Parathyroid adenoma (tissue), 2 donors: ENCODE measurements around the gene RAI14.
"Not testable (repeated sequence)": the region's sequence is repeated elsewhere in the genome, so short reads cannot be mapped to it uniquely, and the experiment has no call there.

ENCODE experiments used
- H2AFZ ChIP-seq: fragments of 300-600 bp; sonication (generic); one replicate; pipeline ENCODE4 v1.7.0; 2017; ENCODE audit warnings: antibody characterized with exemption, mild to moderate bottlenecking
- H3K27ac ChIP-seq: fragments of 300-600 bp; sonication (generic); one replicate; pipeline ENCODE4 v1.7.0; 2017
- H3K27me3 ChIP-seq: fragments of 300-600 bp; sonication (generic); one replicate; pipeline ENCODE4 v1.7.0; 2017; ENCODE audit warnings: low read length; ENCODE audit not compliant: control insufficient read depth, insufficient read depth
- H3K36me3 ChIP-seq: fragments of 300-600 bp; sonication (generic); one replicate; pipeline ENCODE4 v1.7.0; 2017; ENCODE audit warnings: low read length; ENCODE audit not compliant: control insufficient read depth, insufficient read depth
- H3K4me1 ChIP-seq: fragments of 300-600 bp; sonication (generic); one replicate; pipeline ENCODE4 v1.7.0; 2017; ENCODE audit warnings: control low read depth
- H3K4me2 ChIP-seq: fragments of 300-600 bp; sonication (generic); one replicate; pipeline ENCODE4 v1.7.0; 2017; ENCODE audit warnings: low read length
- H3K4me3 ChIP-seq: fragments of 300-600 bp; sonication (generic); one replicate; pipeline ENCODE4 v1.7.0; 2017; ENCODE audit warnings: low read depth, low read length
- H3K79me2 ChIP-seq: fragments of 300-600 bp; sonication (generic); one replicate; pipeline ENCODE4 v1.7.0; 2017; ENCODE audit warnings: control low read depth
- H3K9ac ChIP-seq: fragments of 300-600 bp; sonication (generic); one replicate; pipeline ENCODE4 v1.7.0; 2017; ENCODE audit warnings: mild to moderate bottlenecking
- H3K9me3 ChIP-seq: fragments of 300-600 bp; sonication (generic); one replicate; pipeline ENCODE4 v1.7.0; 2017; ENCODE audit warnings: low read length; ENCODE audit not compliant: control insufficient read depth
- TF ChIP-seq, protein P1 (sequence below): fragments of 300-600 bp; sonication (generic); IDR thresholded peaks from one replicate; pipeline ENCODE4 v1.7.0; 2017; ENCODE audit warnings: antibody characterized with exemption, mild to moderate bottlenecking
- donor health status: primary hyperparathyroidism.

The RAI14 gene

DNA sequence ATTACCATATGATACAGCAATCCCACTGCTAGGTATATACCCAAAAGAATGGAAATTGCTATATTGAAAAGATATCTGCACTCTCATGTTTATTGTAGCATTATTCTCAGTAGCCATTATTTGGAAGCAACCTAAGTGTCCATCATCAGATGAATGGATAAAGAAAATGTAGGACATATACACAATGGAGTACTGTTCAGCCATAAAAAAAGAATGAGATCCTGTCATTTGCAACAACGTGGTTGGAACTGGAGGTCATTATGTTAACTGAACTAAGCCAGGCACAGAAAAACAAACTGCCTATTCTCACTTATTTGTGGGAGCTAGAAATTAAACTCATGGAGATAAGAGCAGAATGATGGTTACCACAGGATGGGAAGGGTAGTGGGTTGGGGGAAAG is 119.8 kb downstream of the RAI14 start:
- Histone ChIP-seq H3K27ac (no peak overlapping the region), H3K27me3 (no peaks in the 10 kb centered on the region), H3K79me2 (no peaks in the 10 kb centered on the region), H3K4me2 (no peak overlapping the region), H3K4me3 (no peak overlapping the region), H3K9me3 (no peaks in the 10 kb centered on the region), H3K36me3 (no peaks in the 10 kb centered on the region), H3K4me1 (no peaks in the 10 kb centered on the region), H2AFZ (no peak overlapping the region), H3K9ac (no peak overlapping the region)
- TF ChIP-seq, protein P1, sequence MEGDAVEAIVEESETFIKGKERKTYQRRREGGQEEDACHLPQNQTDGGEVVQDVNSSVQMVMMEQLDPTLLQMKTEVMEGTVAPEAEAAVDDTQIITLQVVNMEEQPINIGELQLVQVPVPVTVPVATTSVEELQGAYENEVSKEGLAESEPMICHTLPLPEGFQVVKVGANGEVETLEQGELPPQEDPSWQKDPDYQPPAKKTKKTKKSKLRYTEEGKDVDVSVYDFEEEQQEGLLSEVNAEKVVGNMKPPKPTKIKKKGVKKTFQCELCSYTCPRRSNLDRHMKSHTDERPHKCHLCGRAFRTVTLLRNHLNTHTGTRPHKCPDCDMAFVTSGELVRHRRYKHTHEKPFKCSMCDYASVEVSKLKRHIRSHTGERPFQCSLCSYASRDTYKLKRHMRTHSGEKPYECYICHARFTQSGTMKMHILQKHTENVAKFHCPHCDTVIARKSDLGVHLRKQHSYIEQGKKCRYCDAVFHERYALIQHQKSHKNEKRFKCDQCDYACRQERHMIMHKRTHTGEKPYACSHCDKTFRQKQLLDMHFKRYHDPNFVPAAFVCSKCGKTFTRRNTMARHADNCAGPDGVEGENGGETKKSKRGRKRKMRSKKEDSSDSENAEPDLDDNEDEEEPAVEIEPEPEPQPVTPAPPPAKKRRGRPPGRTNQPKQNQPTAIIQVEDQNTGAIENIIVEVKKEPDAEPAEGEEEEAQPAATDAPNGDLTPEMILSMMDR, result no peak

DNA sequence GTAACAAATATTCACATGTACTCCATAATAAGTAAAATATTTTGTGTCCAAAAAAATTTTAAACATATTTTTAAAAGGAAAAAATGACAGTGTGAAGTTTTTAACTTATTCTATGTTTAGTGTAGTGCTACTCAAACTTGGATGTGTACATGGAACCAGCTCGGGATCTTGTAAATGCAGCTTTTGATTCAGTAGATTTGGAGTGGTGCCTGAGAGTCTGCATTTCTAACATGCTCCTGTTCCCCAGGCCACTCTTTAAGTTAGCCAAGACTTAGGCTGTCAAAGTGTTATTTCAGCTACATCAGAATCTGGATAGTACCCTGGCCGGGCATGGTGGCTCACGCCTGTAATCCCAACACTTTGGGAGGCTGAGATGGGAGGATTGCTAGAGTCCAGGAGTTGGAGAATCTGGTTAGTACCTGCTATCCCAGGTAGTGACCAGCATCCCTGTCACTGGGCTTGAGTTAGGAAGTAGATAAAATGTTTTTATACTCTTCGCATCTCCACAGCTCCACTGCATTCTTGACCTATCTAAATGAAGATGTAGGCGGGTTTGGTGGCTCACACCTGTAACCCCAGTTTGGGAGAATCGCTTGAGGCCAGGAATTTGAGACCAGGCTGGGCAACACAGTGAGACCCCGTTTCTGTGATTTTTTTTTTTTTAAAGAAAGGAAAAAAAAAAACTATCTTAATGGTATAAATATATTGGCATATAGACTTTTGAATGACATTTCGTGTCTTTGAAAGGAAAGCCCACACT is 122.1 kb downstream of the RAI14 start:
- no peaks in the 10 kb centered on the region for H3K27me3 ChIP-seq
- H3K9ac ChIP-seq, result no peak overlapping the region
- no peak overlapping the region for H3K27ac ChIP-seq
- H2AFZ ChIP-seq, result no peak overlapping the region
- H3K4me3 ChIP-seq, result no peak overlapping the region
- H3K4me2 ChIP-seq, result no peak overlapping the region
- no peaks in the 10 kb centered on the region for H3K36me3 ChIP-seq
- no peaks in the 10 kb centered on the region for H3K79me2 ChIP-seq
- TF ChIP-seq, protein P1, result no peak
- no peaks in the 10 kb centered on the region for H3K4me1 ChIP-seq
- H3K9me3 ChIP-seq, result no peaks in the 10 kb centered on the region

DNA sequence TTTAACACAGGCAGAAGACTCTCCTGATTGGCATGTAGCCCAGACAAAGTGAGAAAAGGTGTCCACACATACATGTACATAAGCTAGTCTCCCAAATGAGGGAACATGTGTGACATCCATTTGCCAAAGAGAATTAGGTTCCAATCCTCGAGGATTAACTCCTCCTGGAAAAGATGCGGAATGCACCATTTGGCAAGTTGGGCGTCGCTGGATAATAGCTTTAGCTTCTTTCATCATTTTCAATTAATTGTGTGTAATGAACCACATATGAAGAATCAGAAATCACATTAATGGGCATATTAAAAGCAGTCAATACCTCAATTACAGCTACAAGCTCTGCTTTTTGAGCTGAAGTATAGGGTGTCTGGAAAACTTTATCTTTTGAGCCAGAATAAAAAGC is 127.8 kb downstream of the RAI14 start:
- H2AFZ ChIP-seq, H3K4me2 ChIP-seq, H3K27ac ChIP-seq, H3K27me3 ChIP-seq, H3K4me3 ChIP-seq, H3K79me2 ChIP-seq, H3K9me3 ChIP-seq, H3K36me3 ChIP-seq, H3K9ac ChIP-seq, H3K4me1 ChIP-seq: not testable (repeated sequence)

DNA sequence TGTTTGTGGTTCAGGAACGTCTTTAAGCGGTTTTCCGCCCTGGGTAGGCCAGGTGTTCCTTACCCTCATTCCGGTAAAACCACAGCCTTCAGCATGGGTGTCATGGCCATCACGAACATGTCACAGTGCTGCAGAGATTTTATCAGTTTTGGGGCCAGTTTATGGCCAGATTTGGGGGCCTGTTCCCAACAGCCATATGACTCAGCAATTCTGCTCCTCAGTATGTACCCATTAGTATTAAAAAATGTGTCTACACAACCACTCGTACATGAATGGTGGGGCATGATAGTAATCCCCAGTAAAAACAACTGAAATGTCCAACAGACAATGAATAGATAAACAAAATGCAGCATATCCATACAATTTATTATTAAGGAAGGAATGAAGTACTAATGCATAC is 130.9 kb downstream of the RAI14 start:
- H3K27me3 ChIP-seq, result no peaks in the 10 kb centered on the region
- TF ChIP-seq, protein P1, result no peak
- no peaks in the 10 kb centered on the region for H3K36me3 ChIP-seq
- H2AFZ ChIP-seq, result no peak overlapping the region
- H3K9me3 ChIP-seq, result no peaks in the 10 kb centered on the region
- H3K27ac ChIP-seq, result no peak overlapping the region
- H3K79me2 ChIP-seq, result no peaks in the 10 kb centered on the region
- no peaks in the 10 kb centered on the region for H3K4me1 ChIP-seq
- H3K4me3 ChIP-seq, result no peak overlapping the region
- no peak overlapping the region for H3K9ac ChIP-seq
- no peak overlapping the region for H3K4me2 ChIP-seq

DNA sequence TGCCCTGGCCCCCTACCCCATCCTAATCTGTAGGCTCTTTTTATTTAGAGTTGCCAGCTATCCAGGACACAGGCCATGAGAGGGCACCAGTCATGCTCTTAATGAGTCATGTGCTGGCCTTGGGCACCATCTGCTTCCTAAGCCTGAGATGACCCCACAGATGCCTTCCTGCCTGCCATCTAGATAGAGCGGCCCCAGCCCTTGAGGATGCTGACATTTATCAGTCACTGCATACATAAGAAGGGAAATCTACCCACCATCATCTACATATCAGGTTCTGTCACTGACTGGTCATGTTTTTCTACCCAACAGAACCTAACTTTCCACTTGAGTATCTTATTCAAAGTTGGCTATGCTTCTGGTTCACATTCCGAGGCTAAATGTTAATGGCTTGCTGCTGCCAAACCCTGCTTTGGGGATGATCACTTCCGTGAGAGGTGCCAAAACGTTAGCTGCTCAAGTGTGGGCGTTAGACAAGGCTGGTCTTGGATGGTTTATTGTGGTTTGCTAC is 132.9 kb downstream of the RAI14 start:
- Histone ChIP-seq H3K27ac (no peak overlapping the region), H3K4me3 (no peak overlapping the region), H3K27me3 (no peaks in the 10 kb centered on the region), H3K79me2 (no peaks in the 10 kb centered on the region), H3K4me1 (no peaks in the 10 kb centered on the region), H3K9me3 (no peaks in the 10 kb centered on the region), H3K4me2 (no peak overlapping the region), H3K36me3 (no peaks in the 10 kb centered on the region), H3K9ac (no peak overlapping the region), H2AFZ (no peak overlapping the region)
- TF ChIP-seq, protein P1, result no peak
